SK-N-SH (cell line): ENCODE measurements around the gene OR2AG2. TPM values are rescaled to one million over a fixed set of nuclear protein-coding genes. Genes with fewer than 3 reads are reported as not detected.

Experiments
- CTCF ChIA-PET: fragments of 300-600, 350-600 bp; formaldehyde crosslinking; extraction: SDS; loops from one replicate; lab custom pipeline; 2021; lab: Yijun Ruan, JAX
- POLR2A ChIA-PET: fragments of 350-600 bp; sonication (Branson Sonifier 250); formaldehyde crosslinking; extraction: SDS; loops from one replicate; lab custom pipeline; 2020; ENCODE audit warnings: antibody characterized with exemption, inconsistent platforms; lab: Yijun Ruan, JAX
- DNase-seq: peaks from one replicate; pipeline ENCODE4 v3.0.0; 2012
- H2AFZ ChIP-seq: fragments of 200-600 bp; sonication (generic); 2 replicates; pipeline ENCODE4 v1.8.1; 2016; ENCODE audit warnings: antibody characterized with exemption, mild to moderate bottlenecking, low read depth
- H3F3A ChIP-seq: fragments of 200-600 bp; sonication (generic); replicated peaks from 2 replicates; pipeline ENCODE3; 2016; ENCODE audit warnings: antibody characterized with exemption, mild to moderate bottlenecking; ENCODE audit not compliant: insufficient read depth
- H3K27ac ChIP-seq, 2 experiments: fragments of 200-500 bp in 1 of 2; fragments of 200-600 bp in 1 of 2; sonication (Bioruptor generic) in 1 of 2; sonication (generic), shearing (Covaris generic) in 1 of 2; 2 replicates each; pipeline versions ENCODE4 v1.5.1 to v1.6.1; 2014 to 2016; ENCODE audit warnings: low read depth in 2 of 2, inconsistent platforms in 1 of 2, low read length in 1 of 2, mild to moderate bottlenecking in 1 of 2, mixed read lengths in 1 of 2
- H3K27me3 ChIP-seq: fragments of 200-600 bp; sonication (generic), shearing (Covaris generic); 2 replicates; pipeline ENCODE4 v1.6.1; 2016; ENCODE audit warnings: mixed run types; ENCODE audit not compliant: insufficient read depth
- H3K36me3 ChIP-seq, 2 experiments: fragments of 200-500 bp in 1 of 2; fragments of 200-600 bp in 1 of 2; sonication (Bioruptor generic) in 1 of 2; sonication (generic) in 1 of 2; replicated peaks in 1 of 2; 2 replicates each; pipeline versions ENCODE3 to v1.5.1; 2014 to 2016; ENCODE audit warnings: low read length in 1 of 2, mild to moderate bottlenecking in 1 of 2; ENCODE audit not compliant: insufficient read depth in 2 of 2, control insufficient read depth in 1 of 2
- H3K4me1 ChIP-seq, 2 experiments: fragments of 200-500 bp in 1 of 2; fragments of 200-600 bp in 1 of 2; sonication (Bioruptor generic) in 1 of 2; sonication (generic), shearing (Covaris generic) in 1 of 2; 2 replicates each; pipeline versions ENCODE4 v1.5.1 to v1.6.1; 2014 to 2016; ENCODE audit warnings: low read depth in 1 of 2, low read length in 1 of 2, mixed run types in 1 of 2; ENCODE audit not compliant: insufficient read depth in 2 of 2, control insufficient read depth in 1 of 2
- H3K4me2 ChIP-seq: fragments of 200-600 bp; sonication (generic), shearing (Covaris generic); 2 replicates; pipeline ENCODE4 v1.6.1; 2017; ENCODE audit warnings: mixed run types
- H3K4me3 ChIP-seq, 2 experiments: fragments of 200-500 bp in 1 of 2; fragments of 200-600 bp in 1 of 2; sonication (Bioruptor generic) in 1 of 2; sonication (generic), shearing (Covaris generic) in 1 of 2; 2 replicates each; pipeline versions ENCODE4 v1.5.1 to v1.8.1; 2014 to 2016; ENCODE audit warnings: low read depth in 2 of 2, inconsistent platforms in 1 of 2, low read length in 1 of 2, mild to moderate bottlenecking in 1 of 2, mixed read lengths in 1 of 2, moderate library complexity in 1 of 2
- H3K79me2 ChIP-seq: fragments of 200-600 bp; sonication (generic); 2 replicates; pipeline ENCODE4 v1.8.1; 2017; ENCODE audit warnings: mild to moderate bottlenecking; ENCODE audit not compliant: insufficient read depth
- H3K9ac ChIP-seq: fragments of 200-600 bp; sonication (generic); 2 replicates; pipeline ENCODE4 v1.6.1; 2017; ENCODE audit warnings: mixed run types
- H3K9me2 ChIP-seq: fragments of 200-600 bp; sonication (generic); 2 replicates; pipeline ENCODE4 v1.6.1; 2017; ENCODE audit warnings: mixed run types
- H3K9me3 ChIP-seq: fragments of 200-600 bp; sonication (generic); 2 replicates; pipeline ENCODE4 v1.6.1; 2017; ENCODE audit warnings: mixed run types, mild to moderate bottlenecking, moderate library complexity
- H4K20me1 ChIP-seq: fragments of 200-600 bp; sonication (generic); 2 replicates; pipeline ENCODE4 v1.6.1; 2017; ENCODE audit warnings: mild to moderate bottlenecking, mixed run types; ENCODE audit not compliant: insufficient read depth
- EP300 ChIP-seq, 2 experiments: IDR thresholded peaks; 2 replicates each; pipeline versions ENCODE4 v1.4.0 to v1.6.1; 2012; ENCODE audit warnings: borderline replicate concordance in 1 of 2, low read depth in 1 of 2, low read length in 1 of 2
- FOSL2 ChIP-seq: IDR thresholded peaks from 2 replicates; pipeline ENCODE4 v1.4.0; 2012; ENCODE audit warnings: low read depth, mild to moderate bottlenecking, moderate library complexity, borderline replicate concordance
- GATA2 ChIP-seq: sonication (generic); formaldehyde crosslinking; IDR thresholded peaks from 2 replicates; pipeline ENCODE4 v1.5.0; 2020; ENCODE audit warnings: mild to moderate bottlenecking, missing genetic modification reagents
- IRF3 ChIP-seq: fragments of 150-350 bp; IDR thresholded peaks from 2 replicates; pipeline ENCODE4 v1.6.1; 2016; ENCODE audit warnings: mild to moderate bottlenecking, low read depth, low read length
- MAX ChIP-seq: IDR thresholded peaks from 2 replicates; pipeline ENCODE4 v1.4.0; 2012; ENCODE audit warnings: low read depth
- MXI1 ChIP-seq: IDR thresholded peaks from 2 replicates; pipeline ENCODE4 v1.6.1; 2012; ENCODE audit warnings: mild to moderate bottlenecking, low read depth, low read length, improper control_type of control experiment
- NFIC ChIP-seq: IDR thresholded peaks from 2 replicates; pipeline ENCODE4 v1.4.0; 2012; ENCODE audit warnings: borderline replicate concordance
- NRF1 ChIP-seq: IDR thresholded peaks from 2 replicates; pipeline ENCODE4 v1.6.1; 2012; ENCODE audit warnings: low read depth, mild to moderate bottlenecking, low read length
- RAD21 ChIP-seq: IDR thresholded peaks from 2 replicates; pipeline ENCODE4 v1.6.1; 2012; ENCODE audit warnings: mild to moderate bottlenecking, low read length
- RFX5 ChIP-seq: IDR thresholded peaks from 2 replicates; pipeline ENCODE4 v1.6.1; 2012; ENCODE audit warnings: mild to moderate bottlenecking, improper control_type of control experiment, low read length
- SIN3A ChIP-seq: IDR thresholded peaks from 2 replicates; pipeline ENCODE4 v1.6.1; 2012; ENCODE audit warnings: low read depth, mild to moderate bottlenecking, low read length, moderate library complexity, borderline replicate concordance
- SMC3 ChIP-seq: IDR thresholded peaks from 2 replicates; pipeline ENCODE4 v1.6.1; 2012; ENCODE audit warnings: low read depth, low read length, improper control_type of control experiment
- TAF1 ChIP-seq: IDR thresholded peaks from 2 replicates; pipeline ENCODE4 v1.6.1; 2012; ENCODE audit warnings: low read depth, mild to moderate bottlenecking, low read length, moderate library complexity, borderline replicate concordance
- TEAD4 ChIP-seq: IDR thresholded peaks from 2 replicates; pipeline ENCODE4 v1.4.0; 2012; ENCODE audit warnings: mild to moderate bottlenecking, borderline replicate concordance; ENCODE audit not compliant: insufficient read depth
- WGBS: methylation state at CpG from one replicate; pipeline ENCODE4 v1.1.6; 2017; ENCODE audit warnings: low lambda C conversion rate; 5-methylcytosine and 5-hydroxymethylcytosine counted together
- polyA plus RNA-seq, 3 experiments: library from polyadenylated mRNA; depleted of rRNA; stranded (reverse); fragments of >200 nt; gene quantifications; 2 replicates each; pipeline ENCODE4 v1.2.3, GENCODE V29; 2012
- TF ChIP-seq, protein P1 (sequence below): fragments of 150-350 bp; IDR thresholded peaks from 2 replicates; pipeline ENCODE4 v1.6.1; 2017; ENCODE audit warnings: antibody characterized with exemption, low read length, low read depth, borderline replicate concordance
- TF ChIP-seq, protein P2 (sequence below): IDR thresholded peaks from 2 replicates; pipeline ENCODE4 v1.4.0; 2012; ENCODE audit warnings: low read depth, borderline replicate concordance
- TF ChIP-seq, protein P3 (sequence below): fragments of 200-600 bp; sonication (generic); IDR thresholded peaks from 2 replicates; pipeline ENCODE4 v1.6.1; 2017; ENCODE audit warnings: antibody characterized with exemption, mild to moderate bottlenecking, moderate library complexity
- TF ChIP-seq, protein P4 (sequence below): IDR thresholded peaks from 2 replicates; pipeline ENCODE4 v1.4.0; 2012; ENCODE audit warnings: low read depth, borderline replicate concordance

OR2AG2 gene
- polyA plus RNA-seq, 1 of the 3 experiments (the other 2 are of a cell fraction): not detected

GRCh38 chr11:6725386-6725896, 46.3 kb downstream of the OR2AG2 start:
- Histone ChIP-seq H3K27me3 (peaks cover 8% of the 10 kb centered on the region; the same call in 1 of the 2 replicates), H3K79me2 (no peaks in the 10 kb centered on the region), H2AFZ (no peak overlapping the region), H3K9me3 (no peaks in the 10 kb centered on the region), H3K9me2 (no peaks in the 10 kb centered on the region), H3F3A (no peaks in the 10 kb centered on the region), H3K36me3 (no peaks in the 10 kb centered on the region), H4K20me1 (no peaks in the 10 kb centered on the region), H3K4me1 (no peaks in the 10 kb centered on the region), H3K4me3 (no peak overlapping the region), H3K27ac (no peak overlapping the region), H3K4me2 (no peak overlapping the region), H3K9ac (no peak overlapping the region)
- WGBS: 3% methylated on average over 2 of the region's 2 CpGs
- TF ChIP-seq, protein P1, sequence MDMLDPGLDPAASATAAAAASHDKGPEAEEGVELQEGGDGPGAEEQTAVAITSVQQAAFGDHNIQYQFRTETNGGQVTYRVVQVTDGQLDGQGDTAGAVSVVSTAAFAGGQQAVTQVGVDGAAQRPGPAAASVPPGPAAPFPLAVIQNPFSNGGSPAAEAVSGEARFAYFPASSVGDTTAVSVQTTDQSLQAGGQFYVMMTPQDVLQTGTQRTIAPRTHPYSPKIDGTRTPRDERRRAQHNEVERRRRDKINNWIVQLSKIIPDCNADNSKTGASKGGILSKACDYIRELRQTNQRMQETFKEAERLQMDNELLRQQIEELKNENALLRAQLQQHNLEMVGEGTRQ: no peak
- TF ChIP-seq EP300 (IDR thresholded peaks at IDR 0.05; ENCODE audit: borderline replicate concordance in 1 of 2, low read depth in 1 of 2, low read length in 1 of 2) (no peak), MXI1 (no peak), TEAD4 (no peak), MAX (no peak), RAD21 (no peak), RFX5 (no peak), SIN3A (no peak), GATA2 (CRISPR knock-in tag) (no peak), TAF1 (no peak), FOSL2 (no peak), NRF1 (no peak), IRF3 (no peak), SMC3 (no peak), NFIC (no peak)
- TF ChIP-seq, protein P2, sequence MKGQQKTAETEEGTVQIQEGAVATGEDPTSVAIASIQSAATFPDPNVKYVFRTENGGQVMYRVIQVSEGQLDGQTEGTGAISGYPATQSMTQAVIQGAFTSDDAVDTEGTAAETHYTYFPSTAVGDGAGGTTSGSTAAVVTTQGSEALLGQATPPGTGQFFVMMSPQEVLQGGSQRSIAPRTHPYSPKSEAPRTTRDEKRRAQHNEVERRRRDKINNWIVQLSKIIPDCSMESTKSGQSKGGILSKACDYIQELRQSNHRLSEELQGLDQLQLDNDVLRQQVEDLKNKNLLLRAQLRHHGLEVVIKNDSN: no peak
- TF ChIP-seq, protein P3, sequence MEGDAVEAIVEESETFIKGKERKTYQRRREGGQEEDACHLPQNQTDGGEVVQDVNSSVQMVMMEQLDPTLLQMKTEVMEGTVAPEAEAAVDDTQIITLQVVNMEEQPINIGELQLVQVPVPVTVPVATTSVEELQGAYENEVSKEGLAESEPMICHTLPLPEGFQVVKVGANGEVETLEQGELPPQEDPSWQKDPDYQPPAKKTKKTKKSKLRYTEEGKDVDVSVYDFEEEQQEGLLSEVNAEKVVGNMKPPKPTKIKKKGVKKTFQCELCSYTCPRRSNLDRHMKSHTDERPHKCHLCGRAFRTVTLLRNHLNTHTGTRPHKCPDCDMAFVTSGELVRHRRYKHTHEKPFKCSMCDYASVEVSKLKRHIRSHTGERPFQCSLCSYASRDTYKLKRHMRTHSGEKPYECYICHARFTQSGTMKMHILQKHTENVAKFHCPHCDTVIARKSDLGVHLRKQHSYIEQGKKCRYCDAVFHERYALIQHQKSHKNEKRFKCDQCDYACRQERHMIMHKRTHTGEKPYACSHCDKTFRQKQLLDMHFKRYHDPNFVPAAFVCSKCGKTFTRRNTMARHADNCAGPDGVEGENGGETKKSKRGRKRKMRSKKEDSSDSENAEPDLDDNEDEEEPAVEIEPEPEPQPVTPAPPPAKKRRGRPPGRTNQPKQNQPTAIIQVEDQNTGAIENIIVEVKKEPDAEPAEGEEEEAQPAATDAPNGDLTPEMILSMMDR: no peak
- TF ChIP-seq, protein P4, sequence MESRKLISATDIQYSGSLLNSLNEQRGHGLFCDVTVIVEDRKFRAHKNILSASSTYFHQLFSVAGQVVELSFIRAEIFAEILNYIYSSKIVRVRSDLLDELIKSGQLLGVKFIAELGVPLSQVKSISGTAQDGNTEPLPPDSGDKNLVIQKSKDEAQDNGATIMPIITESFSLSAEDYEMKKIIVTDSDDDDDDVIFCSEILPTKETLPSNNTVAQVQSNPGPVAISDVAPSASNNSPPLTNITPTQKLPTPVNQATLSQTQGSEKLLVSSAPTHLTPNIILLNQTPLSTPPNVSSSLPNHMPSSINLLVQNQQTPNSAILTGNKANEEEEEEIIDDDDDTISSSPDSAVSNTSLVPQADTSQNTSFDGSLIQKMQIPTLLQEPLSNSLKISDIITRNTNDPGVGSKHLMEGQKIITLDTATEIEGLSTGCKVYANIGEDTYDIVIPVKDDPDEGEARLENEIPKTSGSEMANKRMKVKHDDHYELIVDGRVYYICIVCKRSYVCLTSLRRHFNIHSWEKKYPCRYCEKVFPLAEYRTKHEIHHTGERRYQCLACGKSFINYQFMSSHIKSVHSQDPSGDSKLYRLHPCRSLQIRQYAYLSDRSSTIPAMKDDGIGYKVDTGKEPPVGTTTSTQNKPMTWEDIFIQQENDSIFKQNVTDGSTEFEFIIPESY: no peak
- DNase-seq: no peak
- ChIA-PET POLR2A (no interaction called here), CTCF (no interaction called here)
